ENCODE results near the gene HDLBP. TPM values are rescaled to one million over a fixed set of nuclear protein-coding genes. Genes with fewer than 3 reads are reported as not detected.

The HDLBP gene
- total RNA-seq, 1 experiment from 2014 or later = 908 TPM

DNA sequence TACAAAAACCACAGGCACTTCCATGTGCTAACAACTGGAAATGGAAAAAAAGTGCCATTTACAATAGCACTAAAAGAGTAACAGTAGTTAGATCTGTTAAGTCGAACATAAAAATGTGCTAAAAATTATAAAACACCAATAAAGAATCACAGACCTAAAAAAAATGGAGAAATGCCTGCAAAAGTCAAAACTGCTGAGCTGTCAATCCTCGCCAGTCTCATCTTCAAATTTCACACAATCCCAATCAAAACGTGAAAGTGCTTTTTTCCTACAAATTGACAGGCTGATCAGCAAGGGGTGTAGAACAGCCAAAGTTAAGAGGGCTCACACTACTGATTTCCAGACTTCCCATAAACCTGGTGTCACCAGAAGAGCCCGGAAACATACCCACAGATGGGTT is 73.8 kb downstream of the HDLBP start:
- POLR2A ChIA-PET (ENCODE audit: unreplicated experiment) = interaction anchor here (0.6 kb wide), 1 partner anchor 8 kb away, joined by 4 read pairs; no protein-coding TSS in a partner anchor
- no TSS peak for BruUV-seq (replicated peaks)
- no peak for DNase-seq

DNA sequence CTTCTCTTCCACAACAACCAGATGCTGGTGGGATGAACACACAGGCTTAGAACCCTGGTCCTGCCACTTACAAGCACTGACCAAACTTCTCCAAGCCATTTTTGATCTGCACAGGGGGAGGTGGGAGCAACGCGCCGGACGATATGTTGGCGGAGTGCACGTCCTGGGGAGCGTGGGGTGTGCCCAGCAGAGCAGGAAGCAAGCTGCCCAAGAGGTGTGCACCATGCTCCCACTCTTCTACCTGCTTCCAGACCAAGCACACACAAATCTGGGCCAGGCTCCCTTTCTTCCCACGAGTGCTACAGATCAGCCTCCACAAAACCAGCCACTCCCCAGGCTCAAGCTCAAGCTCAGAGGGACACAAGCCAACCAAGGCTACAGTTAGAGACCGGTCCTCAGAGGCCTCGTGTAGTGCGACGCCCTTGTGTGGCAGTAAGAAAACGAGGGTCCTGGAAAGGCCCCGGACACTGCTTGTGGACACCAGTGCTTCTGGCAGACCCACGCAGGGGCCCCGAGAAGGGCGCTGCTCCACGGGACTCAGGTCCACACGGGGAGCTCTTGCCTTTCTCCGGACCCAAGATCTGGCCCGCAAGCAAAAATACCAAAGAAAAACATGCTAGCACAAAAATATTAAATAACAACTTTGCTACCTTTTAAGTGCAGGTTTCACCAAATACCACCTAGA is 75.0 kb downstream of the HDLBP start:
- no peaks in the 10 kb centered on the region for H3K4me1 ChIP-seq (replicated peaks; ENCODE audit: insufficient read depth)
- intact Hi-C loops (cut with micrococcal nuclease; ENCODE audit: unreplicated experiment) = no loop called here
- H3K4me2 ChIP-seq = no peak overlapping the region
- H2AFZ ChIP-seq = no peak overlapping the region
- POLR2A ChIA-PET (ENCODE audit: unreplicated experiment) = no interaction called here
- H3K9me2 ChIP-seq (ENCODE audit: insufficient read depth) = no peaks in the 10 kb centered on the region
- H3F3A ChIP-seq (ENCODE audit: insufficient read depth, low read depth) = peaks cover 4% of the 10 kb centered on the region
- no TSS peak for BruUV-seq (replicated peaks)
- no peak overlapping the region for H3K27ac ChIP-seq
- TF ChIP-seq EZH2 (IDR thresholded peaks at IDR 0.05; ENCODE audit: low read depth) = no peak
- TF ChIP-seq, protein P1, sequence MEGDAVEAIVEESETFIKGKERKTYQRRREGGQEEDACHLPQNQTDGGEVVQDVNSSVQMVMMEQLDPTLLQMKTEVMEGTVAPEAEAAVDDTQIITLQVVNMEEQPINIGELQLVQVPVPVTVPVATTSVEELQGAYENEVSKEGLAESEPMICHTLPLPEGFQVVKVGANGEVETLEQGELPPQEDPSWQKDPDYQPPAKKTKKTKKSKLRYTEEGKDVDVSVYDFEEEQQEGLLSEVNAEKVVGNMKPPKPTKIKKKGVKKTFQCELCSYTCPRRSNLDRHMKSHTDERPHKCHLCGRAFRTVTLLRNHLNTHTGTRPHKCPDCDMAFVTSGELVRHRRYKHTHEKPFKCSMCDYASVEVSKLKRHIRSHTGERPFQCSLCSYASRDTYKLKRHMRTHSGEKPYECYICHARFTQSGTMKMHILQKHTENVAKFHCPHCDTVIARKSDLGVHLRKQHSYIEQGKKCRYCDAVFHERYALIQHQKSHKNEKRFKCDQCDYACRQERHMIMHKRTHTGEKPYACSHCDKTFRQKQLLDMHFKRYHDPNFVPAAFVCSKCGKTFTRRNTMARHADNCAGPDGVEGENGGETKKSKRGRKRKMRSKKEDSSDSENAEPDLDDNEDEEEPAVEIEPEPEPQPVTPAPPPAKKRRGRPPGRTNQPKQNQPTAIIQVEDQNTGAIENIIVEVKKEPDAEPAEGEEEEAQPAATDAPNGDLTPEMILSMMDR (conservative IDR thresholded peaks at IDR 0.05) = no peak
- H4K20me1 ChIP-seq (ENCODE audit: insufficient read depth) = peaks cover 61% of the 10 kb centered on the region
- DNase-seq = no peak
- no peak overlapping the region for H3K4me3 ChIP-seq
- no peaks in the 10 kb centered on the region for H3K9me3 ChIP-seq (ENCODE audit: insufficient read depth, low read depth)
- no peaks in the 10 kb centered on the region for H3K27me3 ChIP-seq (ENCODE audit: insufficient read depth, low read depth)
- CTCF ChIA-PET = no interaction called here
- H3K36me3 ChIP-seq (ENCODE audit: low read depth) = peaks cover 60% of the 10 kb centered on the region
- no peaks in the 10 kb centered on the region for H3K79me2 ChIP-seq (ENCODE audit: low read depth)

More for the DNA sequence above, 73.8 kb downstream of the HDLBP start:
- Histone ChIP-seq H3K9me2 (ENCODE audit: insufficient read depth) (no peaks in the 10 kb centered on the region), H4K20me1 (ENCODE audit: insufficient read depth) (peaks cover 56% of the 10 kb centered on the region), H2AFZ (no peak overlapping the region), H3K27me3 (ENCODE audit: insufficient read depth, low read depth) (no peaks in the 10 kb centered on the region), H3K4me1 (replicated peaks; ENCODE audit: insufficient read depth) (no peaks in the 10 kb centered on the region), H3F3A (ENCODE audit: insufficient read depth, low read depth) (peaks cover 6% of the 10 kb centered on the region), H3K9me3 (ENCODE audit: insufficient read depth, low read depth) (no peaks in the 10 kb centered on the region), H3K79me2 (ENCODE audit: low read depth) (no peaks in the 10 kb centered on the region), H3K4me3 (no peak overlapping the region), H3K27ac (no peak overlapping the region), H3K36me3 (ENCODE audit: low read depth) (peaks cover 61% of the 10 kb centered on the region), H3K4me2 (no peak overlapping the region)
- no peak for TF ChIP-seq EZH2 (IDR thresholded peaks at IDR 0.05; ENCODE audit: low read depth)
- TF ChIP-seq, protein P1 (conservative IDR thresholded peaks at IDR 0.05) = no peak
- intact Hi-C loops (cut with micrococcal nuclease; ENCODE audit: unreplicated experiment) = no loop called here
- CTCF ChIA-PET = interaction anchor here (0.7 kb wide), 1 partner anchor 354 kb away, joined by 6 read pairs; no protein-coding TSS in a partner anchor

DNA sequence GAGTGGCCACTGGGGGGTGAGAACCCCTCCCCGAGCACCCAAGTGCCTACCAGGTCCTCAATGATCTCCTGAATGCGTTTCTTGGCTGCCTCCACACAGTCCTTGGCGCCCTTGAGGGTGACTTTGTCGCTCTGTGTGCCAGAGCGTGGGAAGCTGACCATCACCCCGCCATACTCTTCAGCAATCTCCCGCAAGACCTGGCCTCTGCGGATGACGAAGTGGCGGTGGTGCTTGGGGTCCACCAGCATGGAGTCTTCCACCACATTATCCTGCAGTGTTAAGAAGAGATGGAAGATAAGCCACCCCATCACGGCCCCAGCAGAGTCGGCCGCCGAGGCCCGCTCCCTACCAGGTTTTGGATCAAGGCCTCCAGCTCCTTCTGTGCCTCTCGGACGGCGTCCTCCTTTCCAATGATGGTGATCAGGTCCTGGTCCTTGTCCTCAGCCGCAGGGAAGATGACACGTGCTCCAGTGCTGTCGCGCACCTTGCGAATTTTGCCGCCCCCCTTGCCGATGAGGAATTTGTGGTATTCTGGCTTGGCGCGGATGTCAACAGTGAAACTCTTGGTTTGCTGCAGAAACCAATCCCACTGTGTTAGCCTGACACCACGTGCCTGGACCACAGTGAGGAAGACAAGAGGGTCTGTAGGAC is 75.8 kb downstream of the HDLBP start:
- Histone ChIP-seq H3K4me1 (replicated peaks; ENCODE audit: insufficient read depth) (no peaks in the 10 kb centered on the region), H3K9me2 (ENCODE audit: insufficient read depth) (no peaks in the 10 kb centered on the region), H3K27me3 (ENCODE audit: insufficient read depth, low read depth) (no peaks in the 10 kb centered on the region), H3K4me3 (no peak overlapping the region), H3K9me3 (ENCODE audit: insufficient read depth, low read depth) (no peaks in the 10 kb centered on the region), H4K20me1 (ENCODE audit: insufficient read depth) (peaks cover 64% of the 10 kb centered on the region), H3K79me2 (ENCODE audit: low read depth) (no peaks in the 10 kb centered on the region), H3K4me2 (no peak overlapping the region), H2AFZ (no peak overlapping the region), H3K36me3 (ENCODE audit: low read depth) (peaks cover 64% of the 10 kb centered on the region), H3K27ac (no peak overlapping the region), H3F3A (ENCODE audit: insufficient read depth, low read depth) (peaks cover 4% of the 10 kb centered on the region)
- intact Hi-C loops (cut with micrococcal nuclease; ENCODE audit: unreplicated experiment) = no loop called here
- DNase-seq = no peak
- TF ChIP-seq, protein P1 (conservative IDR thresholded peaks at IDR 0.05) = no peak
- no peak for TF ChIP-seq EZH2 (IDR thresholded peaks at IDR 0.05; ENCODE audit: low read depth)
- CTCF ChIA-PET = no interaction called here
- BruUV-seq (replicated peaks) = TSS peak; percentile 17
- POLR2A ChIA-PET (ENCODE audit: unreplicated experiment) = no interaction called here

Data from PC-9 (cell line).